Right lobe of liver (tissue), 6 donors: Measurements from ENCODE around the gene FAM43A. TPM values are rescaled to one million over a fixed set of nuclear protein-coding genes. Genes with fewer than 3 reads are reported as not detected.

ENCODE experiments used
- ATAC-seq, 4 donors: fragments of 200-7000 bp; cut with Tn5 transposase; one replicate each; pipeline ENCODE4 v1.9.1; 2020; ENCODE audit warnings: mild to moderate bottlenecking in 4 of 4, moderate library complexity in 4 of 4
- DNase-seq, 3 donors: peaks; one replicate each; pipeline ENCODE4 v3.0.0-alpha.2; 2020
- H3K27ac ChIP-seq, 3 donors: fragments of 200-600 bp; one replicate each; pipeline ENCODE4 v1.8.0; 2022
- H3K27me3 ChIP-seq, 2 donors: fragments of 200-600 bp; one replicate each; pipeline ENCODE4 v1.8.0; 2022
- H3K36me3 ChIP-seq, 4 donors: fragments of 200-600 bp; sonication (generic) in 1 of 4; one replicate each; pipeline versions ENCODE4 v1.5.1 to v1.8.0; 2017 to 2022; ENCODE audit warnings: control low read depth in 1 of 4
- H3K4me1 ChIP-seq, 4 donors: fragments of 200-600 bp; sonication (generic) in 1 of 4; one replicate each; pipeline versions ENCODE4 v1.5.1 to v1.8.0; 2017 to 2022; ENCODE audit warnings: control low read depth in 1 of 4
- H3K4me3 ChIP-seq, 3 donors: fragments of 200-600 bp; one replicate each; pipeline ENCODE4 v1.8.0; 2022
- H3K9me3 ChIP-seq, 4 donors: fragments of 200-600 bp; sonication (generic) in 1 of 4; one replicate each; pipeline versions ENCODE4 v1.5.1 to v1.8.0; 2017 to 2022; ENCODE audit warnings: control low read depth in 1 of 4
- CTCF ChIP-seq, 4 donors: fragments of 200-600 bp in 3 of 4; fragments of 450-650 bp in 1 of 4; IDR thresholded peaks; one replicate each; pipeline versions ENCODE4 v1.5.1 to v1.8.0; 2016 to 2022; ENCODE audit warnings: antibody characterized with exemption in 4 of 4, mild to moderate bottlenecking in 2 of 4
- POLR2A ChIP-seq: fragments of 450-650 bp; IDR thresholded peaks from one replicate; pipeline ENCODE4 v1.6.1; 2017; ENCODE audit warnings: antibody characterized with exemption, mild to moderate bottlenecking
- WGBS: methylation state at CpG from one replicate; pipeline ENCODE4 v1.1.6; 2018; ENCODE audit warnings: low coverage, low lambda C conversion rate; ENCODE audit not compliant: insufficient coverage; ENCODE audit errors: missing lambda C conversion rate; 5-methylcytosine and 5-hydroxymethylcytosine counted together
- intact Hi-C, 2 donors: fragments of 100-400 bp; cut with DNase I; formaldehyde crosslinking; loops; one replicate each; pipeline versions ENCODE4 v1.11.2 to v1.14.1; 2022
- small RNA-seq, 2 experiments: library from RNA; depleted of rRNA; stranded (forward); fragments of <200 nt; gene quantifications; one replicate each; pipeline ENCODE3, GENCODE V24; 2016
- total RNA-seq, 6 experiments: library from RNA; depleted of rRNA in 2 of 6; stranded (reverse); fragments of >200 nt in 2 of 6; fragmentation: NEBNext Ultra II Directional in 3 of 6; extraction: Animal tissue kit (Norgen Biotek cat#: 25700) in 3 of 6; gene quantifications; one replicate each; pipeline versions ENCODE4 v1.1.0 to v1.2.4, GENCODE V29; 2016 to 2023
- donor health status: DM: no; HTN: yes; CAD: no.
- donor health status: DM: no; HTN: no; CAD: no.
- donor health status: DM: no; HTN: no; CAD: no.
- donor health status: DM: no; HTN: yes; CAD: no.
- donor health status: DM: no; HTN: yes; CAD: no.

The FAM43A gene
- total RNA-seq, 6 experiments from 2014 or later = 1.0 to 8.4 (median 5.3) TPM

- ATAC-seq = no peak
- Histone ChIP-seq H3K9me3 (no peaks in the 10 kb centered on the region), H3K27ac (no peak overlapping the region), H3K27me3 (no peaks in the 10 kb centered on the region), H3K4me1 (no peaks in the 10 kb centered on the region), H3K36me3 (no peaks in the 10 kb centered on the region), H3K4me3 (no peak overlapping the region)
- WGBS = 57% methylated on average over 4 of the region's 4 CpGs
- TF ChIP-seq POLR2A = no peak
- no peak for TF ChIP-seq CTCF (IDR thresholded peaks at IDR 0.05)
- no peak for DNase-seq
- intact Hi-C loops = no loop called here
These were observed 46.9 kb downstream of the FAM43A start for GRCh38 chr3:194732617-194733016.

GRCh38 chr3:194736277-194736895, 50.7 kb downstream of the FAM43A start:
- TF ChIP-seq CTCF (IDR thresholded peaks at IDR 0.05) = no peak
- TF ChIP-seq POLR2A = no peak
- Histone ChIP-seq H3K27me3 (no peaks in the 10 kb centered on the region), H3K9me3 (no peaks in the 10 kb centered on the region), H3K4me1 (no peaks in the 10 kb centered on the region), H3K27ac (no peak overlapping the region), H3K4me3 (no peak overlapping the region), H3K36me3 (no peaks in the 10 kb centered on the region)
- ATAC-seq (peak in 1 of 4 donors; percentile 18), DNase-seq (no peak)
- intact Hi-C loops = no loop called here
- 34% methylated on average over 4 of the region's 6 CpGs for WGBS

- 44% methylated on average over 7 of the region's 7 CpGs for WGBS
- intact Hi-C loops = no loop called here
- H3K27me3 ChIP-seq = no peaks in the 10 kb centered on the region
- no peak overlapping the region for H3K4me3 ChIP-seq
- no peak overlapping the region for H3K27ac ChIP-seq
- no peak for ATAC-seq
- TF ChIP-seq POLR2A (no peak), CTCF (IDR thresholded peaks at IDR 0.05) (no peak)
- no peaks in the 10 kb centered on the region for H3K4me1 ChIP-seq
- no peaks in the 10 kb centered on the region for H3K9me3 ChIP-seq
- H3K36me3 ChIP-seq = no peaks in the 10 kb centered on the region
- DNase-seq = no peak
These were observed 51.4 kb downstream of the FAM43A start for GRCh38 chr3:194736896-194737600.

Small RNAs within 50 kb of the gene (small RNA-seq; reads per million reads assigned to genes)
- gene AC046143.2 = 0 reads per million in 2 experiments

Other genes with a start within 250 kb of the FAM43A start
- gene ATP13A3, start 198.9 kb upstream of the FAM43A start, total RNA-seq = 100 to 1,000 TPM; 109 to 172 (median 145) TPM
- gene TMEM44, start 52.5 kb upstream of the FAM43A start, total RNA-seq = 1 to 10 TPM; 2.2 to 6.8 (median 4.2) TPM
- gene LSG1, start 13.7 kb upstream of the FAM43A start, total RNA-seq = 10 to 100 TPM; 13.7 to 23.2 (median 18.0) TPM